ENCODE measurements around the gene GRIA1.
A peak's percentile ranks its signal among the peaks of the same experiment; 100 is the strongest.

GRIA1 gene

DNA sequence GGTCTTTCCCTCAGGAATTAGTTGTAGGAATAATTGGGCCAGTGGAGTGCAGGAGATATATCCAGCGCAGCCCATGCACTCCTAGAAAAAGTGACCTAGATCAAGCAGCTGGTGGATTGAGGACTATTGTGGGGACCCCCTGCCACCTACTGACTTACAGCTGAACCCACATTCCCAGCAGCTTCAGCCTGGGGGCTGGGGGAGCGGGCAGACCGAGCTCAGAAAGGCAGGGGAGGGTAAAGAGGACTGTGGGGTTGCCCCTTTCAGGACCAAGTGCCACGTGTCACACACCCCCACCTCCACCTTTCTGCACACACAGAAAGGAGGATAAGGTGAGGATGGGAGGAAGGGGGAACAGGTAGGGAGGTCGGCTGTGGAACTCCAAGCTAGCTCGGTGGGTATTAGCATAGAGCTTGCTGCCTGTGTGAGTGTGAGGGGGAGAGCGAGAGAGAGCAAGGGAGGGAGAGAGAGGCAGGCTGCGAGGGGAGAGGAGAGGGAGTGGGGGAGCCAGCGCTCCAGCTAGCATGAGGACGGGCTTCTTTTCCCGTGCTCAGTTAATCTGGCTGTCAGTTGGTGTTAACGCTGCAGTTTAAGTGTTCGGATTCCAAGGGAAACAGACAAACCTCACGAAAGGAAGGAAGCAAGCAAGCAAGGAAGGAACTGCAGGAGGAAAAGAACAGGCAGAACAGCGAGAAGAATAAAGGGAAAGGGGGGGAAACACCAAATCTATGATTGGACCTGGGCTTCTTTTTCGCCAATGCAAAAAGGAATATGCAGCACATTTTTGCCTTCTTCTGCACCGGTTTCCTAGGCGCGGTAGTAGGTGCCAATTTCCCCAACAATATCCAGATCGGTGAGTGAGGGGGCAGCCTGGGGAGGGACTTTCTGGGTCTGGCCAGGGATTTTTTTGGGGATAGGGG, at the start of gene GRIA1:
Gene GRIA1, plus strand, starts transcription at position 553 of the 920 bp plus-strand sequence.
- peak; percentile 56 for DNase-seq

DNA sequence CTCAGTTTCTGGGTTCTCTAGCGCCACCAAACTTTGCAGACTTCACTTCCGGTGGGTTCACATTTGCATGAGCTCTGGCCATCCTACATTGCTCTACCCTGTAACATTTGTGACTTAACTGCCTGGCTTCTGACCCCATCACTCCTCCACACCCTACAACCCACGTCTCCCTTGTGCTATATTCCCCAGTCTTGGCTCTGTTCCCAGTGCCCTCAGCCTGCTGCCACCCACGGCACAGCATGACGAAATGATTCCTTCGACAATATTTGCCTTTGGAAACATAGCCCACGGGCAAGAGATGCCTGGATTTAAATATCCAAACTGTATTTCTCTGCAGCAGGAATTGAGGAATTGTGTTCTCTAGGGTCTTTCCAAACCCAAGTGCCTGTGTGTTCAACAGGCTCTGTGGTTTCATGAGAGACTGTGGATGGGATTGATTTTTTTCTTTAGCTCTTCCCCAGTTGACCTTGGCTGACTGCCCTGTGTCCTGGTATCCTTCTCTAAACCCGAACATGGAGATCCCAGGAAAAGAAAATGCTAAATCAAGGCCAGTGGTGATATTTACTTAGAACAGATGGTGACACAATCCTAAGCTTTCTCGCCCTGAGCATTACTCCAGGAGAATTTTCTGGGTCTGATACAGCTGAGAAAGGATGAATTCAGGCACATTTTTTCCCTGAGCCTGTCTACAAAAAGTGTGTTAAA, 44.4 kb upstream of the GRIA1 start:
- DNase-seq: peak; percentile 51

DNA sequence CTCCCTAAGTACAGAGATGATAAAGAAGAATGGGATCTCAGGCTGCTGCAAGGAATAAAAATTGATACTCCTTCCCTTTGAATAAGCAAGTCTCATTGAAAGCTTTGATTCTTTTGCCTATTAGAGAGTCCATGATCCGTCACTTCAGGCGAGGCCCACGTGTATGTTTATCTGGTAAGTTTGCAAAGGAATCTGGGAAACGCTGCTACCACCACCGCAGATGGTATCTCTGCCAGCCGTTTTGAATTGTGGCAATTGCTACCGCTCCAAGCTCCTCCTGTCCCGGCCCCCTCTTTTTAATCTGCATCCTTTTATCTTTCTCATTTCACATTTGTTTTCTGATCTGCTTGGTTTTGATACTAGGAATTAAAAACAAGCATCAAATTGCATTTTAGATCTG, 42.9 kb upstream of the GRIA1 start:
- no peak for DNase-seq

DNA sequence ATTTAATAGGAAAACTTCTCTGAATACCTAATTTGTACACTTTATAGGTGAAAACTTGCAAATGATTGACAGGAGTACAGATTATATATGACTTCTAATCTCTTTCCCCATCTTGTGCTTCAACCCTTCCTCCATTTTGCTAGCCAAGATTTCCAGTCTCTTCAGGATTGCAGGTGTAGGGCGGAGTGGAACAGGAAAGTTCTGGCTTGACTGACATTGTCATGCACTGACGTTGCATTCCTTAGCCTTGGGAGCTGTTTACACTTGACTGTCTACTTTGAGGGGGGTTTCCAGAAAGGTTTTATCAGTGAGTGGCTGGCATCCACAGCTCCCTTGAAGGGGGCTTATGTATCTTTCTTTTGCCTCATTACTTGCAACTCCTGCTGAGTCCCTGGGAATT, 34.1 kb upstream of the GRIA1 start:
- DNase-seq: no peak

DNA sequence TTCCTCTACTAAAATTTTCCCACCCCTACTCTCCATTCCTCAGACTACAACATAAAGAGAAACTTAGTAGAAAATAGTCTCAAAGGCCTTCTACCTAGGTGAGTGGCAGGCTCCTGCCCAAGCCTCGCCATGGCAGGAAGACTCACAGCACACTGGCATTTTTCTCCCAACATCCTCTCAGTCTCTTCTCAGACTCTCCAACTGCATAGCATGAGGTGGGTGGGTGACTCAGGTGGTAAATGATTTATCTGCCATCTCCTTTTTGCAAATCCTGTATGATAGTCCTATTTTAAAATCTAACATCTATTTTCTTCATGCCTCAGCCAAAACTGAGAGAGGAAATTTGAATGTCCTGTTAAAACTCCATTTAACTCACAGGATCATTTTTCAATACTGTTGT, 33.5 kb upstream of the GRIA1 start:
- DNase-seq: no peak

DNA sequence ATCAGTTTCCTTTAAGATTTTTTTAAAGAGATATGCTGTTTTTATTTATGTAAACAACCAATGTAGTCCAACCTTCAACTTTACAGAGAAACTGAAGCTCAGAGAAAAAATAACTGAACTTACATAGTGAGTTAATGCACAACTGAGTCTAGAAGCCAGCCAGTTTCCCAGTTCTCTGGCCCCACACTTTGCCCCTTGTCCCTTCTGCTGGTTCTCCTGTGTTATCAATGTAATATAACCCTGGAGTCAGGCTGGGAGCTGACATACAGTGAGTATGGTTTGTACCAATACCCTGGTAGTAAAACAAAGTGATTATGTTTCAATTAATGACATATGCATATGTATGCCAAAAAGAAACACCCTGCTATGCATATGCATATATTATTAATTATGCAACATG, 32.2 kb upstream of the GRIA1 start:
- no peak for DNase-seq

DNA sequence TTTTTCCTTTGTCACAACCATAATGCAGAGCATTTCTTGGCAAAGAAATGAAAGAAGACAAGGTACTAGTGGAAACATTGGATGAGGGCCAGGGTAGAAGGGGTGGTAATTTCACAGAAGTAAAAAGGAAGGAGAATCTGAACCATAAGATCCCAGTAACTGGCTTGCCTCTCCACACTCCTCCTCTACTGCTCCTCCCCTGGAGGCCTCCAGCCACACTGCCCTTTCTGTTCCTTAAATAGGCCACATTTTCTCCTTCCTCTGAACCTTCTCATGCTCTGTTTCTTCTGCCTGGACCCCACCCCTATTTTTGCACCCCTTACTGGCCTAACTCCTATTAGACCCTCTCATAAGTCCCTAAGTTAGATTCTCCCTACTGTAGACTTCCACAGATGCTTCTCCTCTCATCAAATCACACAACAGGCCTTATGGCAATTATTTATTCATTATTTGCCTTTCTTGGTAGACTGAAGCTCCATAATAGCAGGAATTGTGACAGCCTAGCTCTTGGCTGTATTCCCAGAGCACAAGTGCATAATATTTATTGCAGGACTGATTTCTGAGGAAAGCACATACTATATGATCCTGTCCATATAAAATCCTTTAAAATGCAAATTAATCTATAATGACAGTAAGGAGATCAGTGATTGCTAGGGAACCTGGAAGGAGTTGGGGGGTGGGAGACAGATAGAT, 31.3 kb upstream of the GRIA1 start:
- DNase-seq: no peak

DNA sequence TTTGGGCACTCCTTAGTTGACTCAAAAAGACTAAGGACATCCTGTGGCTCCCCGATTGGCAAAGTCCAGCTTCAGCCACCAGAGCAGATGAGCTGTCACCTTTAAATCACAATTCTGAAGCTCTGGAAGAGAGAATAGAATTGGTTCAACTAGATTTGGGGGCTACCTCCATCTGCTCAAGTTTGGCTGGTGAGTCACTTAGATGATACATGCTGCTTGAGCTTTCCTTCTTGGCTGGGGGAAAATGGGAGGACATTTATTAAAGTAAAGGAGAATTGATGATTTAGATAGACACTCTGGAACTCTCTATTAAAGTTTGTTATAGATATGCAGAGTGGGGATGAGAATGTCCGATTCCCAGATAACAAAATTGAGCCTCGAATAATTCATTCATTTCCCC, 30.0 kb upstream of the GRIA1 start:
- DNase-seq: no peak

DNA sequence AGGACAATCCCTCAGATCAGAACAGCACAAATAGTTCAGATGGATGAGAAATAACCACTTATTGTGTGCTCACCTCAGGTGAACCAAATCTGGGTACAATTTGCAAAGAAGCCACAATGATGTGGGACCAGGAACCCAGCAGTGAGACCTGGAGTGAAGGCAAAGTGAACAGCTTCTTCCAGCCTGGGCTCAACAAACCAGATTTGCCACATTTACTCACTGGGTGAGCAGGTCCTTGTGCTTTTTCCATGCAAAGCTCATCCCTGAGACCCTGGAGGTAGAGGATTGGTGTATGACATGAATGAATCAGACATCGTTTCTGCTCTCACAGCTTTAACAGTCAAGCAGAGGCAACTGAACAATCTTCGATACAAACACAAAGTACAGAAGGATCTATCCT, 29.1 kb upstream of the GRIA1 start:
- DNase-seq: no peak

DNA sequence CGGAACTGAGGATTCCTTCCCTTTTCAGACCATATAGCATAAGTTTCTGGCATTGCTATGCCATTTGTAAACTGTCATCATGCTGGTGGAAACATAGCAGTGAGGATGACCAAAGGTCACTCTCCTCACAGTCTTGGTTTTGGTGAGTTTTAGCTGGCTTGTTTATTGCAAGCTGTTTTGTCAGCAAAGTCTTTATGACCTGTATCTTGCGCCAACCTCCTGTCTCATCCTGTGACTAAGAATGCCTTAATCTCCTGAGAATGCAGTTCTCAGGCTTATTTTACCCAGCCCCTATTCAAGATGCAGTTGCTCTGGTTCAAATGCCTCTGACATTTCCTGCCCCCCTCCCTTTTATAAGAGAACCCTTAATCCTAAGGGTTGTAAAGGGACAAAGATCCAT, 26.7 kb upstream of the GRIA1 start:
- DNase-seq: no peak

DNA sequence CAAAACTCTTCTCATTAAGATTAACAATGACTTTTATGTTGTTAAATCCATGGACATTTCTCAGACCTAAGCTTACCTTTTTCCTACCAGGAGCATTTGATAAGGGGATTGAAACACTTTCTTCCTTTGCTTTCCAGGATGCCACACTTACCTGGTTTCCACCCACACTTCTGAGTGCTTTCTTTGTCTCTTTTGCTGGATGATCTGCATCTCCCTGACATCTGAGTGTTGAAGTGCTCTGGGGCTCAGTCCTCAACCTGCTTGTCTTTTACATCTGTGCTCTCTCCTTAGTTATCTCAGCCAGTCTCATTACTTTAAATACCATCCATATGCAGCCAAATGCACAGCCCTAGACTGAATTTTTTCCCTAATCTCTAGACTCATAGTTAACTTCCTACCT, 22.9 kb upstream of the GRIA1 start:
- DNase-seq: no peak

DNA sequence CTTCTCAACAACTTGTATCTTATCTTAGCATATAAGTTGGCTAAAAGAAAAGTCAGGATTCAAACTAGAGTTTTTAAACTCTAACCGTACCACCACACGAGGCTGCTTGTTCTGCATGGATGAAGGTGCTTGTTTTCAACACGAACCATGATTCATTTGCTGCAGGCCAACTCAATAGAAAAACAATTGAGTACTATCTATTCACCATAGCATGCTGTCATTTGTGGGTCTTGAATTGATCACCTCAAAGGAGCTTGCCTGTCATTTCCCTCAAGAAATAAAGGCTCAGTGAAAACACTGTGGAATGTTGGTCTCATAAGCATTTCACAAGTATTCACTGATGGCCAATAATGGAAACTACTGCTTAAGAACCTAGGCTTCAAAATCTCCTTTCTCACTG, 21.0 kb upstream of the GRIA1 start:
- no peak for DNase-seq

DNA sequence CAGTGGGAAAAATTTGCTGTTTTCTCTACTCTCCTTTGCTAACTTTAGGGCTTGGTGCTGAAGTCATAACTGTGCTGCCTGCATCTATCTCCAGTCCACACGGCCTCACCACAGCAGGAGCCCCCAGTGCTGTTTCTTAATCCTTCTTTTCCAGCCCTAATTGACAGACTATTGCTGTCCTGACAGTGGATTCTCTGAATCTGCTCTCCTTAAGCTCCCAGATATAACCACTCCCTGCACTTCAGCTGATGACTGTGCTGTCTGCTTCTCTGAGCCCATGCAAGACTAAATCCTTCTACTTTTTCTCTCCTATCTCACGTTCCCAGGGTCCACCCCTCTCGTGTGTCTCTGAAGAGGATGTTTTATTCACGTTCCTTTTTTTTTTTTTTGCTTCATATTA, 19.7 kb upstream of the GRIA1 start:
- DNase-seq: no peak

DNA sequence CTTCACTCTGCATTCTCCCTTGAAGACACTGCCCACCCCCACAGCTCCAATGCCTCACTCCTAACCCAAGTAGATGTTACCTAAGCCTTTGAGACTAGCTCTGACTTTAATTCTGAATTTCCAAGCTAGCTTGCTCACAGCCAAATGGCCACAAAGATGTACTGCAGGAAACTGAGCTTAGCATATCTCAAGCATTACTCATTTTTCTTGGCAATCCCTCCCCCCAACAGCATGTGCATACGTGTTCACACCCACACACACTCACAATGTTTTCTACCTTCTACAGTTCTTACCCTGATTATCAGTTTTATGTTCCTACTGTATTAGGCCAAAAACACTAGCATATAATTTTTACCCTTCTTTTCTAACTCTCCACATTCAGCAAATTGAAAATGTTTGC, 13.7 kb upstream of the GRIA1 start:
- no peak for DNase-seq

DNA sequence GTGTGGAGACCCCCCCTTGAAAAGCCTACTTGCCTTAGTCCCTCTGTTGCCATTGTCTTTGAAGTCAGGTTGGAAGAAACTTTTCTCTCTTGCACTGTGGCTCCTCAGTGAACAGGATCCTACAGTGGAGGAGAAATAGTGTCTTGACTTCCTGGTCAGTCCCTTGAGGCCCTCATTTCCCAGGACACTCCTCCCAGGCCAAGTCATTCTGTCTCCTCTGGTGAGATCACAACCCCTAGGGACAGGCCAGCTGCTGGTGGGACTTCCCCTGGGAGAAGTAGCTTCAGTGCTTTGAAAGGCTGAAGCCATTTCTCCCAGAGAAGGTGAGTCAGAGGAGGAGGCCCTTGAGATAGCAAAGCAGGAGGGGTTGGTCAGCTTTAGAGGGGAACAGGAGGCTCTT, 10.1 kb upstream of the GRIA1 start:
- no peak for DNase-seq

DNA sequence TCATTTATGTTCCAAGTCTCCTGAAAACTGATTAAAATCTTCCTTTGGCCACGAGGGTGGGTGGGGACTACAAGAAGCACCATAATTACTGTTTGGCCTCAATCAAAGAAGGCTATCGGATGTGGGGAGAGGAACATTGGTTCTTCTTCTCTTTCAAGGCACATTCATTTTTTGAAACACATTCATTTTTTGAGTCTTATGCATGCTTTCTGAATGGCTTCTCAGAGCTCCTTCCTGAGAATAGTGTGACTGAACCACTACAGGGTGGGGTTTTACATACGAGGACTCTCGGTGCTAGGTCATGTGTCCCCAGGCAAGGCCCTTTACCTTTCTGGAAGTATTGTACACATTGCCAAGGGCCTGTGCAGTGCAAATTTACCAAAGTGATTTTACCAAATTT, 7.0 kb upstream of the GRIA1 start:
- DNase-seq: no peak

DNA sequence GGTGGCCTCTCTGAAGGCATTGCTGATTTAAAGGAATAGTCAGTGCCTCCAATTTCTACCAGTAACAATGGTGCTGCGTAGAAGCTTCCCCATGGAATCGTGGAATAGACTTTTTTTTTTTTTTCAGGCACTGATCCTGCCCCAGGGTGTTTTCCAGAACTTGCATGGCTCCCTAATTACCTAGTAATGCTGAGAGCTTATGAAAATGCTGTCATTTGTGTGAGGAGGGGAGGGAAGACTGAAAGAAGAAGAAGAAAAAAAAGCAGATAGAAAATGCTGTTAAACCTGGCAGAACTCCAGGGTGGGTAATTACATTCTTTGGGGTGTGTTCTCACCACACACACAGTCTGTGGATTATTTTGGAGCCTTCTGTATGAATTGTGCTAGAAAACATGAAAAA, 4.8 kb upstream of the GRIA1 start:
- no peak for DNase-seq

DNA sequence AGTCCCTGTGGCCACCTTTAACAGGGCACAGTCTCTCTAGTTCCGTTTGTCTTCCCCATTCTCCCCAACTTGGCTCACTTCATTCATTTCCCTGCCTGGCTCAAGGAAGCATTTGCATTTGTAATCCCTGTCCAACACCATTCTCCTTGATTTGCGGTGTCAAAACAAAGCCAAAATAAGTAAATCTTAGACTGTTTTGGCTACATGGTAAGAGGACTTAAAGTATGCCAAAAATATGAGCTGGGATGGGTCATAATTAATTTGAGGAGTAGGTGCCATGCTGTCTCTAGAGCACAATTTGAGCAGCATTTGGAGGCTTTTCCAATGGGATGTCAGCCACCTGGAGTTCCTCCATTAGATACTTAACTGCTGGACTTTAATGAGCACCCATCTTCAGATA, 3.7 kb upstream of the GRIA1 start:
- no peak for DNase-seq

DNA sequence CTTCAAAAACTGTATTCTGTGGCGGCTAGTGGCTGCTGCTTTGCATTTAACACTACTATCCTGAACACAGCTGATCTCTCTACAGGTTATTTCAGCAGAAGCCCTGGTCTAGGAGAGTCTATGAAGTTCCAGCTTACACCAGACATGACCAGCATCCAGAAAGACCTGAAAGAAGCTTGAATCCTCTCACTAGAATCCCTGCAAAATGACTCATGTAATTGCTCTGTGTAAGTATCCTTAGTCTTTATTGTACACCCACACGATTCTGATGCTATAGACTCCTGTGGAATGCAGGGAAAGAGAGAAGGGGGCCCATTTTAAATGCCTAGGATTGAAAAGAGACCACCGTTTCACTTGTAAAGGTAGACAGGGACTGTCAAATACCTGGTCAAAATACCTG, 859 bp upstream of the GRIA1 start:
- DNase-seq: no peak

DNA sequence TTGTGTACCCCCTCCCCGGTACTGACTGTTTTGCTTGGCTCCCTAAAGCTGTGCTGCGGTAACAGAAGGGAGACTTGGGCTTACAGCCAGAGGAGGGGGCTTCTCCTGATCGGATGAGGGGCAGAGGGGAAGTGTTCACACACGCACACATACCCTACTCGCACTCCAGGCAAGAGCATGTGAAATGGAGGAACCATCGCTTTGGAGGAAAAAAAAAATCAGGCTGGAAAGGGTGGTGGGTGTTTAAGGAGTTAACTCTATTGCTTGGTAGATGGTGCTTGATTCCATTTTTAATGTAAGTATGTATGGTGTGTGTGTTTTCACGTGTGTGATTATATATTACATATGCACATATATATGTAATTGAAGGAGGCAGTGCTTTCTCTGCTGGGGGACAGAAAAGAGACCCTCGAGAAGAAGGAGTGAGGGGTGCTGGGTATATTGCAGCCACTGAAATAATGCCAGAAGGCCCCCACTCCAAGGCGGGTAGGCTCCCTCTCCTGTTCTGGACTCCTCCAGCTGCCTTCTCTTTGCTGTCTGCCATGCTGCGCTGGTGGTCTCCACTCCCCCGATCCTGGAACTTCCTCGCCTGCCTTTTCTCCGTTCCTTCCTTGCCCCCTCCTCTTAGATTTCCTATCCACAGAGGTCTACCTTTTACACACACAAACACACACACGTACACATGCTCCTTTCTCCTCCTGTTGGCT, 721 bp downstream of the GRIA1 start:
- DNase-seq: no peak

DNA sequence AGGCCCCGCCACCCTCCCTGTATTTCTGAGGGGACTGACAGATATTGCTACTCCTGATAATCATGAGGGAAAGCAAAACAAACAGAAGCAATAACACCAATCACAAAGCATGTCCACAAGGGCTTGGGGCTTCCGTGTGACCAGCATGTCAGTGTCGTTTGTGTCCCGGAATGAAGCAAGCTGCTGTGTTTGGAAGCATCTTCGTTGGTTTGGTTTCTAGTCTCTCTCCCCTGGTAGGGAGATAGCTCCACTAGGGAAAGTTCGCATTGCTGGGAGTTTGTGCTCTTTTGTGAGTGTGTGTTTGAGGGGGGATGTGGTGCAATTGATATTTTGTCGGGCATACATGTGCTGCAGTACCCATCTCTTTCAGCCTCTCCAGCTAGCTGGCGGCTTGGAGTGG, 1.4 kb downstream of the GRIA1 start:
- no peak for DNase-seq

DNA sequence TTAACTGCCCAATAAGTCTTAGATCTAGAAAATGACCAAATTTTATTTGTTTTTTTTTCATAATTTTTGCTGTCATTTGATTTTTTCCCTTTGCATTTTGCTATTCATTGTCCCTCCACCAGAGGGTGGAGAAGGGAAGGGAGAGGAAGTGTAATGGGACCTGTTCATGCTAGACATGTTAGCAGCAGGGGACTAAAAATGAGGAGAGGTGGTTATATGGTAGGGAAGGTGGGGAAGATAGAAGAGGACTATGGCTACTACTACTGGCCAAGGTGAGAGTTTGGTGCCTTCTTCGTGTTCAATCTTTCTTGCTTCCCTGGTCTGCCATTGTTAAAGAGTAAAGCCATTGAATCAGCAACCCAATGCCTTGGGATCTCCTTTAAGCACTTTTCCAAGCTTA, 6.4 kb downstream of the GRIA1 start:
- DNase-seq: no peak

DNA sequence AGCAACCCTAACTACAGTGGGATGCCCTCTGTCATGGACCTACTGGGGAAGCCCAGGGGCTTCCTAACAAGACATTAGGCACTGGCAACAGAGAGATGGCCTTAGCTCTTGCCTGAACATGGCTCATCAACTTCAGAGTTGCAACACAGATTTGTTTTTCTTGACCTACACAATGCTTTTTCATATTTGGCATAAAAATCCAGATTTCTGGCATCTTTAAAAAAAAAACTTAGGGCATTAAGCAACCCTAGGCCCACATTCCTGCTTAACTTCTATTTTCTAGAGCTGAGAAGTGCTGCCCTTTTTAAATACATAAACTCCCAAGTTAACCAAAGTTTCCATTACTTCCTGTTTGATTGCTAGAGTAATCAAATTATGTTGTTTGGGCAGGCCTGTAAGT, 8.0 kb downstream of the GRIA1 start:
- no peak for DNase-seq

Measured in left hindlimb (tissue), 1 donor.